ENCODE results near the gene CCNG1. TPM values are rescaled to one million over a fixed set of nuclear protein-coding genes. Genes with fewer than 3 reads are reported as not detected.
"Not testable (repeated sequence)": the region's sequence is repeated elsewhere in the genome, so short reads cannot be mapped to it uniquely, and the experiment has no call there.

Gene CCNG1
- total RNA-seq, 1 donor from 2014 or later = 214 TPM

DNA sequence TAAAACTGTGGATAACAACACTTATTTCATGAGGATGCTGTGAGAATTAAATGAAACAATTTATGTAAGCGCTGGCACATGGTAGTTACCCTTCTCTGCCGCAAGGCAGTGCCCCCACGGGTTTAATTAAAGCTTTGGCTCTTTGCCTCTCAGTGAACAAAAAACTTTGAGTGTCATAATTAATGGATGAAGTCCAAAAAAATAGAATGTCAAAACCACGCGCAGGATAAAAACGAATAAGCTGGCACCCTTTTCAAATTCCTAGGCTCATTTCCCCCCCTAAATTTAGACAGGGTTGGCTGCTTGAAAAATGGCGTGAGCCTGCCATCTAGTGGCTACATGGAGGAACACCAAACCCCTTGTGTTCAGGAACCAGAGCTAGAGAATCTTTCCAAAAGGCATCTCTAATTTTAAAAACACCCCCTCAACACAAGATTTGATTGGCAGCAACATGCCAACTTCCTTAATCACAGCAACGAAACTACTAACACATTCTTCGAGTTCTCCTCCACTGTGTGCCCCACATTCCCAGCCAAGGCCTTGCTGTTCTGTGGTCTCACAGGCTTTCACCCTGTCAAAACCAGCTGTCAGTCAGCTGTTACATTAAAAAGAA, 29.0 kb upstream of the CCNG1 start:
- peaks cover 2% of the 10 kb centered on the region for H3K9me3 Mint-ChIP-seq (ENCODE audit: unreplicated experiment)
- Histone ChIP-seq H3K9ac (ENCODE audit: low read length) (no peak overlapping the region), H4K20me1 (ENCODE audit: insufficient read depth, low read length) (no peaks in the 10 kb centered on the region), H3K27ac (ENCODE audit: low read depth, low read length) (no peak overlapping the region), H3K36me3 (ENCODE audit: insufficient read depth, low read length) (no peaks in the 10 kb centered on the region), H3K9me3 (ENCODE audit: insufficient read depth, low read depth, low read length) (no peaks in the 10 kb centered on the region), H3K4me2 (ENCODE audit: low read length) (peak overlapping the region; percentile 63), H3K4me3 (ENCODE audit: insufficient read depth, low read depth, low read length) (no peak overlapping the region), H3K4me1 (ENCODE audit: insufficient read depth, low read length) (no peaks in the 10 kb centered on the region), H3K27me3 (ENCODE audit: insufficient read depth, low read length) (no peaks in the 10 kb centered on the region), H3K79me2 (ENCODE audit: insufficient read depth, low read length) (no peaks in the 10 kb centered on the region), H2AFZ (ENCODE audit: low read depth, low read length) (no peak overlapping the region)
- peak overlapping the region; percentile 79 for H3K27ac Mint-ChIP-seq (ENCODE audit: unreplicated experiment)
- H3K4me1 Mint-ChIP-seq (ENCODE audit: low read depth, unreplicated experiment) = peaks cover 12% of the 10 kb centered on the region
- peaks cover under 1% of the 10 kb centered on the region for H3K27me3 Mint-ChIP-seq (ENCODE audit: low read depth, unreplicated experiment)
- DNase-seq (ENCODE audit: low read depth) (peak; percentile 35), FAIRE-seq (peak; percentile 9)
- TF ChIP-seq, protein P1, sequence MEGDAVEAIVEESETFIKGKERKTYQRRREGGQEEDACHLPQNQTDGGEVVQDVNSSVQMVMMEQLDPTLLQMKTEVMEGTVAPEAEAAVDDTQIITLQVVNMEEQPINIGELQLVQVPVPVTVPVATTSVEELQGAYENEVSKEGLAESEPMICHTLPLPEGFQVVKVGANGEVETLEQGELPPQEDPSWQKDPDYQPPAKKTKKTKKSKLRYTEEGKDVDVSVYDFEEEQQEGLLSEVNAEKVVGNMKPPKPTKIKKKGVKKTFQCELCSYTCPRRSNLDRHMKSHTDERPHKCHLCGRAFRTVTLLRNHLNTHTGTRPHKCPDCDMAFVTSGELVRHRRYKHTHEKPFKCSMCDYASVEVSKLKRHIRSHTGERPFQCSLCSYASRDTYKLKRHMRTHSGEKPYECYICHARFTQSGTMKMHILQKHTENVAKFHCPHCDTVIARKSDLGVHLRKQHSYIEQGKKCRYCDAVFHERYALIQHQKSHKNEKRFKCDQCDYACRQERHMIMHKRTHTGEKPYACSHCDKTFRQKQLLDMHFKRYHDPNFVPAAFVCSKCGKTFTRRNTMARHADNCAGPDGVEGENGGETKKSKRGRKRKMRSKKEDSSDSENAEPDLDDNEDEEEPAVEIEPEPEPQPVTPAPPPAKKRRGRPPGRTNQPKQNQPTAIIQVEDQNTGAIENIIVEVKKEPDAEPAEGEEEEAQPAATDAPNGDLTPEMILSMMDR (IDR thresholded peaks at IDR 0.05; ENCODE audit: insufficient read depth, low read depth, low read length) = peak; percentile 93
- TF ChIP-seq EZH2 (IDR thresholded peaks at IDR 0.05; ENCODE audit: insufficient read depth, low read length) = no peak
- no peaks in the 10 kb centered on the region for H3K36me3 Mint-ChIP-seq (ENCODE audit: low read depth, unreplicated experiment)
- no peak overlapping the region for H3K4me3 Mint-ChIP-seq (ENCODE audit: unreplicated experiment)

DNA sequence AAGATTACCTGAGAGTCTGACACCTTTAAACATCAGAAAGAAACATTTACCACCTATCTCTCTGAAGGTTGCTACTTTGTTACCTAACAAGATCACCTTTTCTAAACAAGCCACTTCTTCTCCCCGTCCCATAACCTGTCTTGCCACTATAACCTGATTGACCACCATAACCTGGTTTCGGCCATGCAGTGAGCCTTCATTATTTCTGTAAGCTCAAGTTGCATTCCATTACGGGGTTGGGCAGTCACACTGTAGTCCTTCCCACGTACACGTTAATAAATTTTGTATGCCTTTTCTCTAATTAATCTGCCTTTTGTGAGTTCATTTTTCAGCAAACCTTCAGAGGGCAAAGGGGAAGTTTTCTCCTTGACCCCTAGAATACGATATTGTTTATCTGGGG, 28.0 kb upstream of the CCNG1 start:
- H3K9me3 ChIP-seq (ENCODE audit: insufficient read depth, low read depth, low read length) = no peaks in the 10 kb centered on the region
- no peak for FAIRE-seq
- no peak overlapping the region for H3K4me2 ChIP-seq (ENCODE audit: low read length)
- no peak overlapping the region for H3K4me3 Mint-ChIP-seq (ENCODE audit: unreplicated experiment)
- no peak overlapping the region for H3K27ac ChIP-seq (ENCODE audit: low read depth, low read length)
- H3K36me3 ChIP-seq (ENCODE audit: insufficient read depth, low read length) = no peaks in the 10 kb centered on the region
- peaks cover 4% of the 10 kb centered on the region for H3K27me3 ChIP-seq (ENCODE audit: insufficient read depth, low read length)
- H3K79me2 ChIP-seq (ENCODE audit: insufficient read depth, low read length) = no peaks in the 10 kb centered on the region
- peaks cover 3% of the 10 kb centered on the region for H3K27me3 Mint-ChIP-seq (ENCODE audit: low read depth, unreplicated experiment)
- no peak overlapping the region for H3K9ac ChIP-seq (ENCODE audit: low read length)
- no peak for DNase-seq (ENCODE audit: low read depth)
- peaks cover 12% of the 10 kb centered on the region for H3K4me1 Mint-ChIP-seq (ENCODE audit: low read depth, unreplicated experiment)
- H3K4me3 ChIP-seq (ENCODE audit: insufficient read depth, low read depth, low read length) = no peak overlapping the region
- H4K20me1 ChIP-seq (ENCODE audit: insufficient read depth, low read length) = no peaks in the 10 kb centered on the region
- H3K36me3 Mint-ChIP-seq (ENCODE audit: low read depth, unreplicated experiment) = no peaks in the 10 kb centered on the region
- no peak overlapping the region for H3K27ac Mint-ChIP-seq (ENCODE audit: unreplicated experiment)
- peaks cover 2% of the 10 kb centered on the region for H3K9me3 Mint-ChIP-seq (ENCODE audit: unreplicated experiment)
- TF ChIP-seq, protein P1 (IDR thresholded peaks at IDR 0.05; ENCODE audit: insufficient read depth, low read depth, low read length) = no peak
- no peak for TF ChIP-seq EZH2 (IDR thresholded peaks at IDR 0.05; ENCODE audit: insufficient read depth, low read length)
- no peaks in the 10 kb centered on the region for H3K4me1 ChIP-seq (ENCODE audit: insufficient read depth, low read length)
- H2AFZ ChIP-seq (ENCODE audit: low read depth, low read length) = no peak overlapping the region

DNA sequence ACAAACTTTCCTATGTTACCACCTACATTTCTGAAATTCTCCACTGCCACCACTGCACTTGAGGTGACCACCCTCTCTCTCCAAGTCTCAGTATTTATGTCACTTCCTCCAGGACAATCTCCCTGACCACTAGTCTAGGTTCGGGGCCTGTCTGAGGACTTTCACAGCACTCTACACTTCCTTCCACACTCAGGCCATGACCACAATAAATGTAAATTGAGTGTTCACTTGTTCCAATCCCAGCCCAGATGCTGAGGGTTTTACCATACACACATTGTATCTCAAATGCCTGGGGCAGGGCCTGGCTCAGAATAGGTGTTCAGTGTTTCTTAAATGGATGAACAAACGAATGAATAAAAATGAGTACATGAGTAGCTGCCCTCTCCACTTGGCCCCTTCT, 26.9 kb upstream of the CCNG1 start:
- H3K4me2 ChIP-seq (ENCODE audit: low read length) = no peak overlapping the region
- Mint-ChIP-seq H3K4me1 (ENCODE audit: low read depth, unreplicated experiment) (peaks cover 12% of the 10 kb centered on the region), H3K9me3 (ENCODE audit: unreplicated experiment) (peaks cover 2% of the 10 kb centered on the region), H3K27ac (ENCODE audit: unreplicated experiment) (no peak overlapping the region), H3K27me3 (ENCODE audit: low read depth, unreplicated experiment) (peaks cover 3% of the 10 kb centered on the region), H3K36me3 (ENCODE audit: low read depth, unreplicated experiment) (no peaks in the 10 kb centered on the region), H3K4me3 (ENCODE audit: unreplicated experiment) (no peak overlapping the region)
- no peak overlapping the region for H3K9ac ChIP-seq (ENCODE audit: low read length)
- H4K20me1 ChIP-seq (ENCODE audit: insufficient read depth, low read length) = no peaks in the 10 kb centered on the region
- TF ChIP-seq EZH2 (IDR thresholded peaks at IDR 0.05; ENCODE audit: insufficient read depth, low read length) = no peak
- TF ChIP-seq, protein P1 (IDR thresholded peaks at IDR 0.05; ENCODE audit: insufficient read depth, low read depth, low read length) = no peak
- H3K27ac ChIP-seq (ENCODE audit: low read depth, low read length) = no peak overlapping the region
- no peaks in the 10 kb centered on the region for H3K9me3 ChIP-seq (ENCODE audit: insufficient read depth, low read depth, low read length)
- H3K79me2 ChIP-seq (ENCODE audit: insufficient read depth, low read length) = no peaks in the 10 kb centered on the region
- peaks cover 6% of the 10 kb centered on the region for H3K27me3 ChIP-seq (ENCODE audit: insufficient read depth, low read length)
- H3K36me3 ChIP-seq (ENCODE audit: insufficient read depth, low read length) = no peaks in the 10 kb centered on the region
- H2AFZ ChIP-seq (ENCODE audit: low read depth, low read length) = no peak overlapping the region
- FAIRE-seq (no peak), DNase-seq (ENCODE audit: low read depth) (no peak)
- H3K4me3 ChIP-seq (ENCODE audit: insufficient read depth, low read depth, low read length) = no peak overlapping the region
- no peaks in the 10 kb centered on the region for H3K4me1 ChIP-seq (ENCODE audit: insufficient read depth, low read length)

DNA sequence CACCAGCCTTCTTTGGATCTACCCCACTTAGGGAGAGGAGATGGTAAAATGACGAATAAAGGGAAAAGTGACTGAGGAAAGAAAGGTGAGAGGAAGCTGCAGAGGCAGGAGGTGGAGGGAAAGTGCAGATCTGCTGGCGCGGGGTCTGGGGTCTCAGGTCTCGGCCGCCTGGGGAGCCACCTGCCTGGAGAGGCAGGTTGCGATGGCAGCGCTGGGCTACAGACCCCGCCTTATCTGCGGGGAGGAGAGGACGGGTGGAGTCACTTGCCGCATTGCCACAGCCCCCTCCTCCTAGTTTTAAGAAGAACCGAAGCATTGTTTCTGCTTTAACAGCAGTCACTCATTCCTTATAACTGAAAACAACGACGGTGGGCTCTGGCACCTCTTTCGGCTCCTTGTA, 21.7 kb upstream of the CCNG1 start:
- not testable (repeated sequence) for FAIRE-seq; H3K4me3 ChIP-seq (ENCODE audit: insufficient read depth, low read depth, low read length); H3K27me3 Mint-ChIP-seq (ENCODE audit: low read depth, unreplicated experiment); DNase-seq (ENCODE audit: low read depth); H4K20me1 ChIP-seq (ENCODE audit: insufficient read depth, low read length); H3K4me1 ChIP-seq (ENCODE audit: insufficient read depth, low read length); H3K4me3 Mint-ChIP-seq (ENCODE audit: unreplicated experiment); H3K79me2 ChIP-seq (ENCODE audit: insufficient read depth, low read length); H3K27ac Mint-ChIP-seq (ENCODE audit: unreplicated experiment); H3K9me3 ChIP-seq (ENCODE audit: insufficient read depth, low read depth, low read length); H3K36me3 ChIP-seq (ENCODE audit: insufficient read depth, low read length); H3K9ac ChIP-seq (ENCODE audit: low read length); H3K27me3 ChIP-seq (ENCODE audit: insufficient read depth, low read length); H3K9me3 Mint-ChIP-seq (ENCODE audit: unreplicated experiment); H3K36me3 Mint-ChIP-seq (ENCODE audit: low read depth, unreplicated experiment); H3K27ac ChIP-seq (ENCODE audit: low read depth, low read length); H3K4me1 Mint-ChIP-seq (ENCODE audit: low read depth, unreplicated experiment); H3K4me2 ChIP-seq (ENCODE audit: low read length); H2AFZ ChIP-seq (ENCODE audit: low read depth, low read length)

Measured in astrocyte (in vitro differentiated cells and primary cell).